ENCODE measurements around the gene RASA3. TPM values are rescaled to one million over a fixed set of nuclear protein-coding genes. Genes with fewer than 3 reads are reported as not detected.
A peak's percentile ranks its signal among the peaks of the same experiment; 100 is the strongest.

Gene RASA3
- polyA plus RNA-seq, 3 donors = 9.0 to 32.6 (median 16.6) TPM

DNA sequence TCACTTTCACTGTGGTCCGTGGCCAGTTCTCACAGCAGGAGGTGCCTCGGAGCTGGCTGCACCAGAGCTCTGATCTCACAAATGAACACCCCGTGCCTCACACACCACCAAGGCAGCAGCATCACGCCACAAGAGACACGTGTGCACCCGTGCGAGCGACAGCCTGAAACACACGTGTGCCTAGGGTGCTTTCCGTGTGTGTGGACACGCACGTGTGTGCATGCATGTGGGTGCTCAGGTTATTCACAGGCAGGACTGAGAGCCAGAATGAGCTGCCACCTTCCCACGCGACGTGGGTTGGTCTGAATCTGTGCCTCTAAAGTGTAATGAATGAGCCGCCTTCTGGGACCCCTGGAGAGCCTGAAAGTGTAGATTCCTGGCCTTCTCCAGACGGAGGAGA lies 90.9 kb downstream of the RASA3 start:
- intact Hi-C loops (cut with micrococcal nuclease) = no loop called here
- peaks cover 0 to 6% (median 1%) of the 10 kb centered on the region in 7 donors for H3K9me3 Mint-ChIP-seq
- H2AFZ ChIP-seq (ENCODE audit: insufficient read depth, low read depth, low read length, poor library complexity, severe bottlenecking) = no peak overlapping the region
- no peak overlapping the region for H3K4me2 ChIP-seq (replicated peaks; ENCODE audit: extremely low read depth, low read length, poor library complexity, severe bottlenecking)
- peaks cover 0 to 2% (median 1%) of the 10 kb centered on the region in 3 donors for H3K27me3 Mint-ChIP-seq (ENCODE audit: low read depth in 3 of 3)
- H3K4me3 Mint-ChIP-seq = no peak overlapping the region
- peaks cover 36% of the 10 kb centered on the region for H3K4me1 Mint-ChIP-seq
- H3K27ac ChIP-seq (ENCODE audit: low read depth in 1 of 2, low read length in 2 of 2) = no peak overlapping the region
- H3K27me3 ChIP-seq (ENCODE audit: control insufficient read depth in 2 of 2, insufficient read depth in 2 of 2, low read length in 2 of 2) = no peaks in the 10 kb centered on the region
- peaks cover 61% of the 10 kb centered on the region for H3K79me2 ChIP-seq (ENCODE audit: insufficient read depth, low read length)
- peaks cover 57 to 81% of the 10 kb centered on the region in 2 donors for H3K36me3 Mint-ChIP-seq
- H4K20me1 ChIP-seq (ENCODE audit: insufficient read depth, low read length) = peaks cover 89% of the 10 kb centered on the region
- peak overlapping the region in 1 of 7 donors; percentile 15 for H3K27ac Mint-ChIP-seq
- H3K9me3 ChIP-seq (replicated peaks in 1 of 2; ENCODE audit: control insufficient read depth in 1 of 2, insufficient read depth in 1 of 2, low read length in 2 of 2) = no peaks in the 10 kb centered on the region
- H3K36me3 ChIP-seq (replicated peaks in 1 of 2; ENCODE audit: control insufficient read depth in 1 of 2, insufficient read depth in 2 of 2, low read length in 2 of 2) = peaks cover 20 to 53% of the 10 kb centered on the region in 2 donors
- DNase-seq = no peak
- H3K4me1 ChIP-seq (ENCODE audit: control insufficient read depth in 1 of 2, insufficient read depth in 2 of 2, low read length in 2 of 2) = peaks cover 22 to 24% of the 10 kb centered on the region in 2 donors
- H3K4me3 ChIP-seq (replicated peaks in 1 of 3; ENCODE audit: low read depth in 2 of 3, low read length in 3 of 3) = no peak overlapping the region
- no peak overlapping the region for H3K9ac ChIP-seq (ENCODE audit: insufficient read depth, low read length, poor library complexity, severe bottlenecking)
- TF ChIP-seq CTCF (IDR thresholded peaks at IDR 0.05) = no peak
- WGBS (ENCODE audit: insufficient coverage) = 97% methylated on average over 16 of the region's 17 CpGs

DNA sequence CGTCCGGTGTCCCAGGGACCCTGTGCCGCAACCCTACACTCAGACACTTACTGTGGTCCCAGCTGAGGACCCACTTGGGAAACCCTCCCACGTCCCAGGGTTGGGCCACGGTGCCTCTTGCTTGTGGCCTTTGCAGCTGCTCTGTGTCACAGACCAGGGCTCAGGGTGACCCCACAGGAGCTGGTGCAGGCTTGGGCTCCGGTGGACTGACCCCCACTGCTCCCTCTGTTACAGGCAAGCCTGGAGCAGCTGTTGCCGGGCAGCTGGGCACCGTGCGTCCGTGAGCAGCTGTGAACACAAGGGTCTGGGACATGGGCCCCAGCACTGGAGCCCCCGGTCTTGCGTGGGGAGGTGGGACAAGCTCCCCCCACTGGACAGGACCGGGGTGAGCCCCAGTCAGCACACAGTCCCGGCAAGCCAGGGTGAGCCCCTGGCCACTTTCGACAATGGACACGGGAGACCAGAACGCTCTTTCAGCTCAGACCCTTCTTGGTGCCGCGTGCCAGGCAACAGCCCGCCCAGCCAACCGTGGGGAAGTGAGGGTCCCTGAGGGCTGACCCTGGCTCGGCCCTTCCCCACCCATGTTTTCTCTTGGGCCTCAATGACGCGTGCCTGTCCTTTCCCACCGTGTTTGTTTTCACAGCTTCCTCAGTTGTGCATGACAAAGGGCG lies 92.8 kb downstream of the RASA3 start:
- Histone ChIP-seq H2AFZ (ENCODE audit: insufficient read depth, low read depth, low read length, poor library complexity, severe bottlenecking) (no peak overlapping the region), H3K36me3 (replicated peaks in 1 of 2; ENCODE audit: control insufficient read depth in 1 of 2, insufficient read depth in 2 of 2, low read length in 2 of 2) (peaks cover 20 to 46% of the 10 kb centered on the region in 2 donors), H3K79me2 (ENCODE audit: insufficient read depth, low read length) (peaks cover 65% of the 10 kb centered on the region), H4K20me1 (ENCODE audit: insufficient read depth, low read length) (peaks cover 88% of the 10 kb centered on the region), H3K4me1 (ENCODE audit: control insufficient read depth in 1 of 2, insufficient read depth in 2 of 2, low read length in 2 of 2) (peaks cover 28 to 33% of the 10 kb centered on the region in 2 donors), H3K4me2 (replicated peaks; ENCODE audit: extremely low read depth, low read length, poor library complexity, severe bottlenecking) (no peak overlapping the region), H3K27me3 (ENCODE audit: control insufficient read depth in 2 of 2, insufficient read depth in 2 of 2, low read length in 2 of 2) (no peaks in the 10 kb centered on the region), H3K9ac (ENCODE audit: insufficient read depth, low read length, poor library complexity, severe bottlenecking) (no peak overlapping the region), H3K9me3 (replicated peaks in 1 of 2; ENCODE audit: control insufficient read depth in 1 of 2, insufficient read depth in 1 of 2, low read length in 2 of 2) (no peaks in the 10 kb centered on the region), H3K4me3 (replicated peaks in 1 of 3; ENCODE audit: low read depth in 2 of 3, low read length in 3 of 3) (no peak overlapping the region), H3K27ac (ENCODE audit: low read depth in 1 of 2, low read length in 2 of 2) (no peak overlapping the region)
- Mint-ChIP-seq H3K36me3 (peaks cover 52 to 75% of the 10 kb centered on the region in 2 donors), H3K4me3 (no peak overlapping the region), H3K4me1 (peaks cover 34% of the 10 kb centered on the region), H3K9me3 (peaks cover 0 to 6% (median 1%) of the 10 kb centered on the region in 7 donors), H3K27me3 (ENCODE audit: low read depth in 3 of 3) (peaks cover 0 to 1% (median 0%) of the 10 kb centered on the region in 3 donors), H3K27ac (peak overlapping the region in 1 of 7 donors; percentile 46)
- WGBS (ENCODE audit: insufficient coverage) = 97% methylated on average over 26 of the region's 26 CpGs
- no peak for DNase-seq
- TF ChIP-seq CTCF (IDR thresholded peaks at IDR 0.05) = no peak
- intact Hi-C loops (cut with micrococcal nuclease) = loop anchor here in 1 of 2 donors (5.0 kb wide), 1 partner anchor 63 kb away; no protein-coding TSS in a partner anchor
